Stomach smooth muscle (tissue), 2 donors: ENCODE data around the gene UBAP1L.
A peak's percentile ranks its signal among the peaks of the same experiment; 100 is the strongest.

Experiments used
- H3K27ac ChIP-seq: one replicate; pipeline ENCODE4 v1.7.0; 2013; ENCODE audit warnings: mild to moderate bottlenecking, low read length, inconsistent platforms
- H3K27me3 ChIP-seq, 2 donors: one replicate each; pipeline ENCODE4 v1.7.0; 2013; ENCODE audit warnings: low read length in 2 of 2; ENCODE audit not compliant: insufficient read depth in 2 of 2, control insufficient read depth in 1 of 2
- H3K36me3 ChIP-seq, 2 donors: one replicate each; pipeline ENCODE4 v1.7.0; 2013; ENCODE audit warnings: low read length in 2 of 2; ENCODE audit not compliant: control insufficient read depth in 2 of 2, insufficient read depth in 2 of 2
- H3K4me1 ChIP-seq: one replicate; pipeline ENCODE4 v1.7.0; 2013; ENCODE audit warnings: low read length; ENCODE audit not compliant: control insufficient read depth, insufficient read depth
- H3K4me3 ChIP-seq, 2 donors: one replicate each; pipeline ENCODE4 v1.7.0; 2013; ENCODE audit warnings: low read length in 2 of 2
- H3K9ac ChIP-seq, 2 donors: one replicate each; pipeline ENCODE4 v1.7.0; 2013; ENCODE audit warnings: low read length in 2 of 2, mild to moderate bottlenecking in 1 of 2
- H3K9me3 ChIP-seq, 2 donors: one replicate each; pipeline ENCODE4 v1.7.0; 2013; ENCODE audit warnings: low read length in 2 of 2; ENCODE audit not compliant: control insufficient read depth in 2 of 2
- donor health status: healthy.
- donor health status: Pancreatic carcinoma.

The UBAP1L gene

DNA sequence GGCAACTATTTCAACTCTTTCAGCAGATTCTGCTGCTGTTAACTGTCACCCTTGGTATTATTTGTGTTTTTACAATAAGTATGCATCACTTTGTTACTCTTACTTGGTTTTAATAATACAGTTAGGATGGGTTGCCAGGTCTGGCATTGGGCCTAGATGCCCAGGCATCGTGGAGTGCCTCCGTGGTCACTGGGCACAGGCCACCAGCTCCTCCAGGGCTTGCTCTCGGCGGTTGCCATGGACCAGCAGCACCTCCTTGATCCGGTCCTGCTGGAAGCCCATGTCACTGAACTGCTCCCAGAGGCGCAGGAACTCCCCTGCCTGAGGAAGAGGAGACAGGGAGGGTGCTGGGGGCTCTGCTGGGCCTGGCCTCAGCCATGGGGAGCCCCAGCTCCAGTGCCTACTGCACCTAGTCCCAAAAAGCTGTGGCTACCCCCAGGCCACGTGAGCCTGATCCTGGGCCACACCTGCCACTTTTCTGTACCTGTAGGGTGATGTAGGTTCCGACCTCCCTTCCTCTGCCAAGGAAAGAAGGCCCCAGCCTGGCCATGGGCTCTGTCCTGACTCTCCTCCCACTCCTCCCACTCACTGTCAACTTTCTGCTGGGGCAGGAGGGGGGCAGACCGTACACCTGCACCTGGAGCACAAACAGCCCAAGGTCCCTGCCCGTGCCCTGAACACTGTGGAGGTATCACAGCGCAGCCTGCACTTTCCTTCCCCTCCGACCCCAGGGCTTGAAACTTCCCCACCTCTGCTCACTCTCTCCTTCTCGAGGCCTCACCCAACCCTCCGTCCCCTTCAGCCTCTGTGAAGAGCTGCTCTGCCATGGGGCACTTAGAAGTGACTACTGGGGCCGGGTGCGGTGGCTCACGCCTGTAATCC lies 21.8 kb downstream of the UBAP1L start:
- no peak overlapping the region for H3K9ac ChIP-seq
- peaks cover 58% of the 10 kb centered on the region for H3K4me1 ChIP-seq
- H3K9me3 ChIP-seq: no peaks in the 10 kb centered on the region
- H3K27ac ChIP-seq: peak overlapping the region; percentile 31
- H3K27me3 ChIP-seq: no peaks in the 10 kb centered on the region
- peaks cover 0 to 4% of the 10 kb centered on the region in 2 donors for H3K36me3 ChIP-seq
- no peak overlapping the region for H3K4me3 ChIP-seq

DNA sequence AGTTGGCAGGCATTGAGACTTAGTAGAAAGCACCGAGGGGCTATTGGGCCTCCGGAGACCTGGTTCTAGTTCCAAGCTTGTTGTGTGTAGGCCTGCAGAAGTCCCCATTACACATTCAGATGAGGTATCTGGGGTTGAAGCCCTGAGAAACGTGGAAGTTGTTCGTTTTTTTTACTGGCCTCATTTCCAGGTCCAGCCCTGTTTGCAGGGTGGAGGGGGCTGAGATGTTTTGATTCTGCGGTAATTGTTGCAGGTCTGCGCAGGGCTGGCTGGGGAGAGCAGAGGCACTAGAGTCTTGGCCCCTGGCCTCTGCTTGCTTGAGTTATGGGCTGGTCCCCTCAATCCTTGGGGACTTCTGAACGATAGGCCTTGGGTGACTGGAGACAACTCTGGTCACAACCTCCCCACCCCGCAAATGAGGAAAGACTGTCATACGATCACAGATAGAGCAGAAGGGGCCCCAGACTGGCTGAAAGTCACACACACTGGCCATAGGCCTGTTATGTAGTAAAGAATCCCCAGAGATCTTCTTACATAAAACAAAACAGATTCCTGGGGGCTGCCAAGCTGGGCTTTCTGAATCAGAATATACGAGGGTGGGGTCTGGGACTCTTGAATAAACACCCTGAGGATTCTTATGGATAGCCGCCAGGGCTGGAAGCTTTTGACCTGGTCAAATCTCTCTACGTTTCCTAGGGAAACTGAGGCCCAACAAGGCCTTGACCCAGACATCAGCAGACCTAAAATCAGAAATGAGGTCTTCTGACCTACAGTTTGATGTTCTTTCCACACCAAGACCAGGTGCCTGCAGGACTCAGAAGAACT lies 22.8 kb downstream of the UBAP1L start:
- Histone ChIP-seq H3K9me3 (no peaks in the 10 kb centered on the region), H3K4me3 (no peak overlapping the region), H3K36me3 (peaks cover 0 to 1% of the 10 kb centered on the region in 2 donors), H3K27me3 (no peaks in the 10 kb centered on the region), H3K27ac (no peak overlapping the region), H3K4me1 (peaks cover 67% of the 10 kb centered on the region), H3K9ac (no peak overlapping the region)

DNA sequence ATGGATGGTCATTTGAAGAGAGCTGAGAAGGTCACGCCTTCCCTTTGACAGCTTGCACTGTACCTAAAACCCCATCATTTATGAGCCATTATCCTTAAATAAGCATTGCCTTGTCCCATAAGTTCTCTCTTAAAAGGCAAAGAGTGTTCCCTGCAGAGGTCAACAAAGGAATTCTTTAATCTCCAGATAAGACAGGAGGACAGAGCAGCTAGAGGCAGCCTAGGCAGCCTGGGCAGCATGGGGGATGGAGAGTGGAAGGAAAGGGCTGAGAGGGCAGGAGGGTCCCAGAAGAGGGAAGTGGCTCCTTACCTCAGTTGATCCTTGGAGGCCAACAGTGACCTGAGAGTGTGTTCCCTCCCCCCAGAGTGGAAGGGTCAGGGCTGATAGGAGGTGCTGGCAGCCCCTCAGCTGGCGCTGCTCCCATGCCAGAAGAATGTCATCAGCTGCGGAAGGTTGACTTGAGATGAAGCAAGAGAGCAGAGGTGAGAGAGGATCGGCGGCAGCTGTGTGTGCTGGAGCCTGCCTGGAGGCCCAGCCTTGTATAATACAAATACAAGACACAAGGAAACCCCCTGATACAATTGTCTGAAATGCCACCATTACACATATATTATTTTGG lies 25.7 kb downstream of the UBAP1L start:
- Histone ChIP-seq H3K9me3 (no peaks in the 10 kb centered on the region), H3K9ac (peak overlapping the region; percentile 47 to 62), H3K27me3 (no peaks in the 10 kb centered on the region), H3K36me3 (no peaks in the 10 kb centered on the region), H3K4me3 (peak overlapping the region in 1 of 2 donors; percentile 29), H3K27ac (peak overlapping the region; percentile 99), H3K4me1 (peaks cover 75% of the 10 kb centered on the region)

DNA sequence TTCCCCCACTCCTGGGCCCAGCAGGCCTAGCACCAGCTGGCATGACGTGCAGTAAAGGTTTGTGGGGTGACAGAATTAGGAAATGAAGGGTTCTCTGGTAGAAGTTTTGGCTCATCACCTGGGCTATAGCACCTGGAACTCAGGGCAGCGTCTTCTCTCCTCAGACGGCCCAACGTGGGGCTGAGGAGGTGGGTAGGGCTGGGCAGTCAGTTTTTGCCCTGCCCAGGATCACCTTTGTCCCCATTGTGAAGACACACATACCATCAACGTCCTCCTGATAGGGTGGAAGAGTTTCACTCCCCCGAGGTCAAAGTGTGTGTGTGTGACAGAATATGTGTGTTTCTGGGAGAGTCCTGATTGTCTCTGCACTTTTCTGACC lies 26.4 kb downstream of the UBAP1L start:
- Histone ChIP-seq H3K36me3 (no peaks in the 10 kb centered on the region), H3K4me1 (peaks cover 76% of the 10 kb centered on the region), H3K9ac (peak overlapping the region; percentile 62 to 86), H3K9me3 (no peaks in the 10 kb centered on the region), H3K27ac (peak overlapping the region; percentile 99), H3K4me3 (peak overlapping the region in 1 of 2 donors; percentile 29), H3K27me3 (no peaks in the 10 kb centered on the region)

DNA sequence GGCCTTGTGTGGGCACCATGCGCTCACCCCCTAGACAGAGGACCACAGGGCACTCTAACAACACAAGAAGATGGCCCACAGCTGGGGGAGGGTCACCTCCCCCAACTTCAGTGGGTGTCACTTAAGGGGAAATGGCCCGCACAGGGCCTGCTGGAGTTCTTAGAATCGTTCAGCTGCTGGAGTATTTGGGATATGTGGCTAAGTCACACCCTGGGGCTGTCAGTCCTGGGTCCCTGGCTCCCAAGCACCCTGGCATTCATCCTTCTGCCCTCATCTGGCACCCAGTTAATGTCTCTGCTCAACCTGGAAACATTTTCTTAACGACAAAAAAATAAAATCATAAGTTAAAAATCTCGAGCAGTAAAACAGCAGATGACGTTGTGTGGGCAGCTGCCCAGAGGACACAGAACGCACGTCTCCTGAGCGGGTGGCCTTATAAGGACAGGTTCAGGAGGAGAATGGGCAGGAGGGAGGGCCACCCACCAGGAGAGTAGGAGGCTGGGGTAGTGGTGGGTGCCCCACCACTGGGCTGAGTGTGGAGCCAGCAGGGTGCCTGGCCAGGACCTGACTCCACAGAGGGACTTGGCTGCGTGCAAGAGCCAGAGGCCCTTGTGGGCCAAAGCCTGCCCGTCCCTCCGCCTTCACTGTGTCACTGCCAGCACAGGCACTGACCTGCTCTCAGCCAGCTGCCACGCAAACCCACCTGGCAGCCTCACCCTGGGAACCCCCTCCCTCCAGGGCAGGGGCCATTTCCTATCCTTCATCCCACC lies 26.9 kb downstream of the UBAP1L start:
- Histone ChIP-seq H3K36me3 (no peaks in the 10 kb centered on the region), H3K27me3 (no peaks in the 10 kb centered on the region), H3K27ac (peak overlapping the region; percentile 99), H3K9ac (peak overlapping the region; percentile 62 to 86), H3K4me1 (peaks cover 78% of the 10 kb centered on the region), H3K9me3 (no peaks in the 10 kb centered on the region), H3K4me3 (peak overlapping the region in 1 of 2 donors; percentile 29)

DNA sequence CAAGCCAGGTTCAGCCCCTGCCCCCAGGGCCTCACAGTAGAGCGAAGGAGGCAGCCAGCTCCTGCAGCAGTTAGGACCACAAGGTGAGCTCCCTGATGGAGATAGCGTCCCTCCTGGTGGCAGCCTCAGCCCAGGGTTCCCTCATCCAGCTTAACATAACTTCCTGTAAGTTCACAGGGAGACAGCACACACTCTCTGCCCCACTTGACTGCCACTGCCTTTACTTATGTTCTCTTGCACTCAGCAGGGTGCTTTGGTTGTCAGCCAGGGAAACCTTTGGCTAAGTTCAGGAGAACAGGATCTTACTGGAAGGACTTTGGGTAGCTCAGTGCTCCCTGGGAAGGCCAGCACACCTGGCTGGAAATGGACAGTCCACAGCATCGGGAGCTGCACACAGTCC lies 27.6 kb downstream of the UBAP1L start:
- H3K9ac ChIP-seq: peak overlapping the region; percentile 62 to 86

DNA sequence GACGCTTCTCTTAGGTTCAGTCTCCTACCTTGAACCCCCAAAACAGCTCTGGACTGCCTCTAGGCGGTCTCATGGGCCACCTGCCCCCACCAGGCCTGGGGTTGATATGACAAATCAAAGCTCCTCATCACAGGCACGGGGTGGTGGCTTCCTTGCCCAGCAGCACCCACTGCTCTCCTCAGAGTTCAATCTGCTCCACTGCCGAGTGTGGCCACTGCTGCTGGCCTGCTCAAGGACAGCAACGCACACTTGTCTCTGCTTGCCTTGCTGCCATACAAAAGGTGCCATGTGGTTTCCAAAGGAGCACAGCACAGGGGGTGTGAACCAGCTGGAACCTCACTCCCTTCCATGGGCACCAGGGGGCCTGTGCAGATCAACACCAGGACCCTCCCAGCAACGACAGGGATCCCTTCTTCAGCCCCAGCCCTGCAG lies 28.3 kb downstream of the UBAP1L start:
- Histone ChIP-seq H3K4me3 (no peak overlapping the region), H3K9me3 (no peaks in the 10 kb centered on the region), H3K4me1 (peaks cover 76% of the 10 kb centered on the region), H3K9ac (peak overlapping the region; percentile 62 to 86), H3K36me3 (no peaks in the 10 kb centered on the region), H3K27ac (peak overlapping the region; percentile 99), H3K27me3 (no peaks in the 10 kb centered on the region)

More for the DNA sequence above, 27.6 kb downstream of the UBAP1L start:
- H3K9me3 ChIP-seq: no peaks in the 10 kb centered on the region
- peak overlapping the region; percentile 99 for H3K27ac ChIP-seq
- peaks cover 79% of the 10 kb centered on the region for H3K4me1 ChIP-seq
- no peaks in the 10 kb centered on the region for H3K36me3 ChIP-seq
- H3K4me3 ChIP-seq: no peak overlapping the region
- no peaks in the 10 kb centered on the region for H3K27me3 ChIP-seq

DNA sequence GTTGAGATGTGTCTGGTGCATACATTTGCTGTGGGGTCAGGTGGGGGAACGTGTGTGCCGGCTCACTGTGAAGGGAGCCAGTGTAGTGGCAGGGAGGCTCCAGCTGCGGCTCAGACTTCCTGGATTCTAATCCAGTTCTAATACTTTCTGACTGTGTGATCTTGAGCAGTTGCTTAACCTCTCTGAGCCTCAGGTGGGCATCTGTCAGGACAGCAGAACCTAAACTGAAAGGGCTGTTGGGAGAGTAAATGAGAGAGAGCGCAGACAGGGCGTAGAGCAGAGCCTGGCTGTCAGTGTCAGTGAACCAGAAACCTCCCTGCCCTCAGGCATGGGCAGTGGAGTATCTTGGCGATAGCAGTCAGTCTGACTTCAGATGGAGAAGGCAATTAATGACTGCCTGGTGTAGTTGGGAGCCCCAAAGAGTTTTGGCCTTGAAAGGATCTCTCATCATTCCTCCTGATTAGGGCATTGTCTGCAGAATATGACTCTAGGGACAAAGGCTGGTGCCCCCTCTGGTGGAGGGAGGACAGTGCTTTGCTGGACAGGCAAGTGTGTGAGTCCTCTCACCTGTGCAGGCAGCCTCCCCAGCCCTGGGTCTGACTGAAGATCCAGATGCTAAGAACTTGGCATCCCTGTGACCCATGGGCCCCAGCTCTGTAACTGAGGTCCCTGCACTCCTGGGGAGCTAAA lies 28.9 kb downstream of the UBAP1L start:
- Histone ChIP-seq H3K4me1 (peaks cover 77% of the 10 kb centered on the region), H3K9me3 (no peaks in the 10 kb centered on the region), H3K36me3 (no peaks in the 10 kb centered on the region), H3K27ac (peak overlapping the region; percentile 99), H3K9ac (peak overlapping the region in 1 of 2 donors; percentile 86), H3K4me3 (no peak overlapping the region), H3K27me3 (no peaks in the 10 kb centered on the region)

DNA sequence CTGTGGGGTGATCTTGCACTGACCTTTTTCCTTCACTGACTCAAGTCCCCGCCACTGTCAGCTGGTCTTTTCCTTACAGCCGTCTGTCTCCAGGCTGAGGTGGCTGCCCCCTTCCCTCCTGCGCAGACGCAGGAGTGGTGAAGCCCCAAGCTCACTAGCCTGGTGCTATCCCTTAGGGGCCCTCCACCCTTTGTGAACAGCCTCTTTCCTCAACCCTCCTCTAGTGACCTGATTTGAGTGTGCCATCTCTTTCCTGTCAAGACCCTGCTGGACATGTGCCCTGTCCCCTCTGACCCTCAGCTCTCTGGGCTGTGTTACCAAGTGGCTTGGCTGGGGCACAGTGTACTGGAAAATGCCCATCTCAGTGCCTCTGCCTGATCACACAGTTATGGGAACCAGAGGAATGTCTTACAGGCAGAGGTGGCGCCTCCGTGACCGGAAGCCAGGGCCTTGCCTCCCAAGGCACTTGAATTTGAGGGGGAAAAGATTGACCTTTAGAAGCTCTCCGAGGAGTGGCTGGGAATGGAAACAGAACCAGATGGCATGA lies 29.7 kb downstream of the UBAP1L start:
- Histone ChIP-seq H3K4me1 (peaks cover 78% of the 10 kb centered on the region), H3K27ac (peak overlapping the region; percentile 99), H3K36me3 (no peaks in the 10 kb centered on the region), H3K4me3 (no peak overlapping the region), H3K27me3 (no peaks in the 10 kb centered on the region), H3K9ac (no peak overlapping the region), H3K9me3 (no peaks in the 10 kb centered on the region)
